ENCODE data around the gene TENM4. TPM values are rescaled to one million over a fixed set of nuclear protein-coding genes. Genes with fewer than 3 reads are reported as not detected.

Gene TENM4
- total RNA-seq, 4 donors from 2014 or later = 16.8 to 158 (median 120) TPM

GRCh38 chr11:78800096-78800690 is 640.6 kb downstream of the TENM4 start:
- 53 to 66% methylated on average over 4 of the region's 4 CpGs for WGBS, 2 donors
- intact Hi-C loops (cut with DNase I) = no loop called here
- Histone ChIP-seq H3K9me3 (no peaks in the 10 kb centered on the region), H3K36me3 (no peaks in the 10 kb centered on the region), H3K4me1 (peaks cover 70 to 78% of the 10 kb centered on the region in 2 donors), H3K4me3 (replicated peaks in 1 of 3) (no peak overlapping the region), H3K27me3 (no peaks in the 10 kb centered on the region), H3K27ac (peak overlapping the region; percentile 91 to 94 (median 92))
- TF ChIP-seq POLR2A (IDR thresholded peaks at IDR 0.05) (peak in 1 of 2 donors; percentile 9), CTCF (IDR thresholded peaks at IDR 0.05) (no peak)
- DNase-seq = peak; percentile 66 to 79

GRCh38 chr11:78798663-78799062 is 642.2 kb downstream of the TENM4 start:
- Histone ChIP-seq H3K4me3 (replicated peaks in 1 of 3) (no peak overlapping the region), H3K27me3 (no peaks in the 10 kb centered on the region), H3K27ac (peak overlapping the region; percentile 91 to 94 (median 92)), H3K36me3 (no peaks in the 10 kb centered on the region), H3K4me1 (peaks cover 80 to 91% of the 10 kb centered on the region in 2 donors), H3K9me3 (no peaks in the 10 kb centered on the region)
- 39 to 63% methylated on average over 5 of the region's 5 CpGs for WGBS, 2 donors
- DNase-seq = peak; percentile 71 to 76
- intact Hi-C loops (cut with DNase I) = no loop called here
- TF ChIP-seq POLR2A (IDR thresholded peaks at IDR 0.05) (no peak), CTCF (IDR thresholded peaks at IDR 0.05) (peak; percentile 35 to 73 (median 66))

GRCh38 chr11:78797559-78797958 is 643.3 kb downstream of the TENM4 start:
- H3K27me3 ChIP-seq = no peaks in the 10 kb centered on the region
- no peaks in the 10 kb centered on the region for H3K36me3 ChIP-seq
- H3K9me3 ChIP-seq = no peaks in the 10 kb centered on the region
- intact Hi-C loops (cut with DNase I) = no loop called here
- H3K27ac ChIP-seq = peak overlapping the region in 2 of 3 donors; percentile 92 to 94
- TF ChIP-seq POLR2A (IDR thresholded peaks at IDR 0.05) (no peak), CTCF (IDR thresholded peaks at IDR 0.05) (no peak)
- 90 to 96% methylated on average over 3 of the region's 3 CpGs for WGBS, 2 donors
- peaks cover 74 to 92% of the 10 kb centered on the region in 2 donors for H3K4me1 ChIP-seq
- no peak overlapping the region for H3K4me3 ChIP-seq (replicated peaks in 1 of 3)
- DNase-seq = no peak

GRCh38 chr11:78796956-78797355 is 643.9 kb downstream of the TENM4 start:
- no peaks in the 10 kb centered on the region for H3K36me3 ChIP-seq
- peaks cover 68 to 86% of the 10 kb centered on the region in 2 donors for H3K4me1 ChIP-seq
- no peaks in the 10 kb centered on the region for H3K27me3 ChIP-seq
- 64 to 72% methylated on average over 2 of the region's 2 CpGs for WGBS, 2 donors
- TF ChIP-seq POLR2A (IDR thresholded peaks at IDR 0.05) = no peak
- no peak for TF ChIP-seq CTCF (IDR thresholded peaks at IDR 0.05)
- no peak overlapping the region for H3K4me3 ChIP-seq (replicated peaks in 1 of 3)
- intact Hi-C loops (cut with DNase I) = no loop called here
- no peaks in the 10 kb centered on the region for H3K9me3 ChIP-seq
- peak overlapping the region; percentile 22 to 94 (median 92) for H3K27ac ChIP-seq
- no peak for DNase-seq

- intact Hi-C loops (cut with DNase I) = no loop called here
- TF ChIP-seq CTCF (IDR thresholded peaks at IDR 0.05) (no peak), POLR2A (IDR thresholded peaks at IDR 0.05) (no peak)
- Histone ChIP-seq H3K4me3 (replicated peaks in 1 of 3) (no peak overlapping the region), H3K27me3 (no peaks in the 10 kb centered on the region), H3K9me3 (no peaks in the 10 kb centered on the region), H3K36me3 (no peaks in the 10 kb centered on the region), H3K27ac (peak overlapping the region; percentile 37 to 94 (median 92)), H3K4me1 (peaks cover 67 to 88% of the 10 kb centered on the region in 2 donors)
- DNase-seq = peak; percentile 86 to 87
- 27 to 52% methylated on average over 6 of the region's 6 CpGs for WGBS, 2 donors
These were observed 645.1 kb downstream of the TENM4 start for GRCh38 chr11:78795621-78796261.
